ENCODE results near the gene SLC6A9.

Gene SLC6A9

DNA sequence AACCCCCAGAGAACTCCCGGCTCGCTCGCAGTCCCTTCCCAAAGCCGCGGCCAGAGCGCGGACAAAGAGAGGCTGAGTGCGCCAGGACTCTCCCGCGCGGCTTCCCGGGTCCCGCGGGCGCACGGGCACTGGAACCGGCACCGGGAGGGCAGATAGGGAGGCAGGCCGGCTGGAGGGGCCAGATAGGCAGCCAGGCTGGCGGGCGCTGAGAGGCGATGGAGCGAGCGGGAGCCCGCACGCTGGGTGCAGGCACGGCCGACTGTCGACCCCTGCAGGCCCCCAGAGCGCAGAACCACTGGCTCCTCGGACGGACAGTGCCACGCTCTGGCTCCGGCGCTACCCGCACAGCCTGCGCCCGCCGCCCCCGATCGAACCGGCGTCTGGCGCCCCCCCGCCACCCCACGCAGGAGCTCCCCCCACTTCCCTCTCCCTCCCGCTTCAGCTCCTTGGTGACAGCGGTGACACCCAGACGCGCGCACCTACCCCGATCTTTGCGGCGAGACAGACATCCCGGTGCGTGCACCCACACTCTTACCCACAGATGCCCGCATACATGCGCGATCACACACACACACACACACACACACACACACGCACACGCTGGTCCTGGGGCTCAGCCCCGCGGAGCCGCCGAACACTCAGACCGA lies 534 bp downstream of the SLC6A9 start:
- peak overlapping the region; percentile 55 to 76 (median 71) for H3K4me3 ChIP-seq
- peak overlapping the region; percentile 61 to 96 (median 85) for H3K27ac ChIP-seq

DNA sequence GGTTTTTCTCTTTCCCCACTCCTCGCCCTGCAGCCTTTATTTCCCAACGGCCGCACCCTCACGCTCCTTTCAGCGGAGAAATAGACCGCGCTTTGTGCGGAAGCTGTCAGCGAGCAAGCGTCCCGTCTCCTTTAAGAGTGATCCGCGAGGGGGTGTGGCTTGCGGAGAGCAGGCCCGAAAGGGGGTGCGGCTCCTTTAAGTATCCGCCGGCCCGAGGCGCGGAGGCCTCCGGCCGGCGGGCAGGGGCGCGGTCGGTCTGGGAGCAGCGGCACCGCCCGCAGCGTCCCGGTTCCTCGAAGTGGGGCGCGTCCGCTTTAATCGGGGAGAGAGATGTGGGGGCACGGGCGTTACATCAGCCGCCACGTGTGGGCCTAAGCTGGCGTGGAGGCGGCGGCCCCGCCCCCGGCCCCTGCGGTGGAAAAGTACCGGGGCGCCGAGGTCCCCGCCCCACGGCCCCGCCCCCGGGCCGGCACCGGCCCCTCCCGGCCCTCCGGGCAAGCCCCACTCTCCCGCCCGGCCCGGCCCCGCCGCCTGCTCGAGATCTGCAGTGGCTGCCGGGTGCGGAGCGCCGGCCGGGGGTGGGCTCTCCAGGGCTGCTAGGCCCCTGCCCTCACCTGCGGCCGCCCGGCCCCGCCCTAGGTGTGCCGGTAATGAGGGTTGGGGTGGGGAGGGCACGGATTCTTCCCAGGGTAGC lies 1.2 kb downstream of the SLC6A9 start:
- peak overlapping the region; percentile 55 to 76 (median 71) for H3K4me3 ChIP-seq
- peak overlapping the region; percentile 61 to 96 (median 85) for H3K27ac ChIP-seq

DNA sequence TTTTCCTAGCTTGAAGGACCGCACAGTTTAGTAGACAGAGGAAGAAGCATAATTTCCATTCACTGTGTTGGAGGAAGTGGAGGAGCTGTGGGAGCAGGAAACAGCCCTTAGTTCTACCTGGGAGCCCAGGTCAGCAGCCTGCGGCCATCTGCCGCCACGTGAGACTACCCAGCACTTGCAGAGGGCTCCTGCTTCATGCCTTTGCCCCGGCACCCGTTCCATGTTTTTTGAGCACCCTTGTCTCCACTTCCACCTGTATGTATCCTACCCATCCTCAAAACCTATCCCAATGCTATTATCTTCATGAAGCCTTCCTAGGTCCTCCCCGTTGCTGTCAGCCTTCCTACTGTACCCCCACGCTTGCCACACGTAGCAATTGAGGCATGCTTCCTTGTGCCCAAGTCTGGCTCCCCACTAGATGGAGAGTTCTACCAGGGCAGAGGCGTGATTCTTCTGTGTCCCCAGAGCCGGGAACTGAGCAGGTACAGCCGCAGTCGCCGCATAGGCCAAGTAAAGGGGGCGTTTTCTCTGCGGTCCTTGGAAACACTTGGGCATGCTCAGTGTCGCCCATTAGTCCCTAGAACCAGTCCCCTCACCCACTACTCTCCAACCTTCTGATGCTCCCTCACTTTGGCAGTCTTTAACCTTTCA lies 1.9 kb downstream of the SLC6A9 start:
- H3K27ac ChIP-seq = peak overlapping the region in 20 of 21 experiments; percentile 62 to 96 (median 86)
- peak overlapping the region; percentile 55 to 76 (median 71) for H3K4me3 ChIP-seq

DNA sequence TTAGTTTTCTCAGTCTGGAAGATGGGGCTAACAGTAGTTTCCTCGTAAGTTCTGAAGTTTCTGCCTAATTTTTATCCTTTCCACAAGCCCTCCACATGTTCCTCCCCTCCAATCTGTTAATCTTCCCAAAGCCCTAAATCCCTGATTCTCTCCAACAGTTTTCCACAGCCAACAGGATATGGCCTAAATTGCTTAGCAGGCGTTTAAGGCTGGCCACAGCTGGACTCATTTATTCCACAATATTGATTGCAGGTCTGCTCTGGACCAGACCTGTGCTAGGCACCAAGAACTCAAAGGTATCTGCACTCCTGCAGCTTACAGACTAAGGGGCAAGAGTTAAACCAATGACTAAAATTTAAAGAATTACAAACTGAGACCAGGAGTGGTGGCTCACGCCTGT lies 3.9 kb downstream of the SLC6A9 start:
- Histone ChIP-seq H3K27ac (no peak overlapping the region), H3K4me3 (no peak overlapping the region)

DNA sequence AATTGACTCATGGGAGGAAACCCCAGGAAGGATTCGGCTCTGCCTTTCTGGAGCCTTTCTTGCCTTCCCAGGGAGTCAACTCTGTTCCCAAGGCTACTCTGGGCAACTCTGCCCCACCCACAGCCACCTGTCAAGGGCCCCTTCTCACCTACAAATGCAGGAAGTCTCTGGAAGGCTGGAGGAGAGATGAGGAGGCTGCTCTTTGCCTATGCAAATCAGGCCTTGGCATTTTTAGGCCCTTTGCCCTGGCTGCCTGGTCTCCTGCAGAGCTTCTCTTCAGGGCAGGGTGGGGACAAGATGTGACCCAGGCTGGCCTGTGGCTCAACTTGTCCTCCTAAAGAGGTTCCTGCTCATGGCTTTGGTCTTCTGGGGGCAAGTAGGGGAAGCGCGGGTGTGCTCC lies 5.4 kb downstream of the SLC6A9 start:
- Histone ChIP-seq H3K4me3 (no peak overlapping the region), H3K27ac (peak overlapping the region in 2 of 21 experiments; percentile 16)

DNA sequence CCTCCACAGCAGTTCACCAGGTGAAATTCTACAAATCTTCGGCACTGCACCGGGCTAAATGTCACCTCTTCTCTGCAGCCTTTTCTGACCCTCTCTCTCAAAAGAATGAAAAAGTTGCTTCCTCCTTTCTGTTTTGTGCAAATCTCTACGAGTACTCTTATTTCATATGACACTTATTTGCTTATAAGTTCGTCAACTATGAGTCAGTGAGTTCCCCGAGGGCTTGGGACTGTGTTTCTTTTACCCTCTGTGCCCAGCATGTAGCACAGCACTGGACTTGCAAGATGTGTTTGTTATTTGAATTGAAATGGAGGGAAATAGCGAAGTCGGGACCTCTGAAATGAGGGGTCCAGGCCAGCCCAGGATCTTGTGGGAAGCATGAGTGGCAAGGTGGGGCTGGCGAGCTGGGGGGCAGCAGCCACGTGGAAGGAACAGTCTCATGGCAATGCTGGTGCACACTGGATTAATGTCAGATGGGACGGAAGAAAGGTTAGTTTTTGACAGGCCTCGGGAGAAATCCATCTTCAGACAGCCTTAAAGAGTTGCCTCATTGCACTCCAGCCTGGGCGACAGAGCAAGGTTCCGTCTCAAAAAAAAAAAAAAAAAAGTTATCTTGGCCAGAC lies 6.2 kb downstream of the SLC6A9 start:
- no peak overlapping the region for H3K27ac ChIP-seq
- no peak overlapping the region for H3K4me3 ChIP-seq

DNA sequence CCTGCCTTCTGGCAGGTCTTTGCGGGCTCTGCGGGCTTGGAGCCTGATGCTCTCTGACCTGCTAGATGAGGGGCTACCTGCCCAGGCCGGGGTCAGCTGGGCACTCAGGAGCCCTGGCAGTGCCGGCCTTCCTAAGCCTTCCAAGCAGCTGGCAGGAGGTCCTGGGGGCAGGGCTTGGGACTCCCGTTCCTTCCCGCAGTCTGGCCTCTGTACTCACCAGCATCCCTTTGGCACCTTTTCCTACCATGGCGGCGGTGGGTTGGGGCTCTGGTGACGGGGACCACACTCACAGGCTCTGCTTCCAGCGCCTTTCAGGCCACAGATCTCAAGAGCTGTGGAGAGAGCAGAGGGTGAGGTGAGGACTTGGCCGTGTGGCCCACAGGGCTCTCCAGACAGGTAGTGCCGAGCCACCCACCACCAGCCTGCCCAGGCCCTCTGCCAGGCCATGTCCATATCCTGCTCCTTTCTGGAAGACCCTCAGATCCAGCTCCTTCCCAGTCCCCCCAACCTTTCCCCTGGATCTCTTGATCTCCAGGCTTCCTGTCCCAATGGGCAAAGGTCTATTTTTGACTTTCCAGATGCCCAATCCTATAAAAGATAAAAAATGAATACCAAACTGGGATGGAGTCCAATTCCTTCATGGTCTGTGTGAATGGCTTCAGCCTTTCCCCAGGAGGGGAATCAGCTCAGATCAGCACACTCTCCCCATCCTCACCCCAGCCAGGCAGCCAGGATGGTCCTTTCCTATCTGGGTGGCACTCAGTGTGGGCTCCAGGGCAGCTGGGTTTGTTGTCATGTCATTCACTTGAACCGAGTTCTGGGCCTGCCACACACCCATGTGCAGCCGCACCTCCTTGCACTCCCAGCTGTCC lies 7.0 kb downstream of the SLC6A9 start:
- no peak overlapping the region for H3K4me3 ChIP-seq
- H3K27ac ChIP-seq = peak overlapping the region in 1 of 21 experiments; percentile 13

DNA sequence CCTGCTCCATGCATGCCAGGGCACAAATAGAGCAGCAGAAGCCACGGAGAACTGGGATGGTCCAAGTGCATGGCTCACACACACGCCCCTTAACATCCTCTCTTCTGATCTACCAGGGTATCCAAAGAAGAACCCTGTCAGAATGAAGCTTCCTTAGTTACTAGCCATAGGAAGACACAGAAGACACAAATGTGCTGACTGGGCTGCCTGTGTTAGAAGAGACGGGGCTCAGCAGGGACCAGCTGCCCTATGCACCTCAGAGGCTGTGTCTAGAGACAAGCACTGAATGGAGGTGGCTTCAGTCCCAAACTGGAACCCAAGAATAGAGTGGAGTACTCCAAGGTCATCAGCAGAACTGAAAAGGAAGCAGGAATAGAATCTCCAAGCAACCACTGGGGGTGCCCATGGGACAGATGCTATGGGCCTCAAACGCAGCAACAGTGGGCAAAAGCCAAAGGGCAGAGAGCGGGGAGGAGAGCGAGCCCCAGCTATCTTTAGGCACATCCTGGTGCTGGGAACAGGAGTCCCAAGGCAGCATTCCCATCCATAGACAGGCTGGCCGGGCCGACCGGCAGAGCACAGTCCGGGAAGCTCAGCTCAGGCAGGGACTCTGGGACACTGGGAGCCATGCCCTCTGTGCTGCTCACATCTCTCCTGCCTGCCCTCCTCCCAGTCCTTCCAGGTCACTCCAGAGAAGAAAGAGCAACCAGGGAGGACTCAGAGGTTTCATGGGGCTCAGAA lies 9.5 kb downstream of the SLC6A9 start:
- peak overlapping the region in 7 of 21 experiments; percentile 2 to 81 (median 64) for H3K27ac ChIP-seq
- no peak overlapping the region for H3K4me3 ChIP-seq

DNA sequence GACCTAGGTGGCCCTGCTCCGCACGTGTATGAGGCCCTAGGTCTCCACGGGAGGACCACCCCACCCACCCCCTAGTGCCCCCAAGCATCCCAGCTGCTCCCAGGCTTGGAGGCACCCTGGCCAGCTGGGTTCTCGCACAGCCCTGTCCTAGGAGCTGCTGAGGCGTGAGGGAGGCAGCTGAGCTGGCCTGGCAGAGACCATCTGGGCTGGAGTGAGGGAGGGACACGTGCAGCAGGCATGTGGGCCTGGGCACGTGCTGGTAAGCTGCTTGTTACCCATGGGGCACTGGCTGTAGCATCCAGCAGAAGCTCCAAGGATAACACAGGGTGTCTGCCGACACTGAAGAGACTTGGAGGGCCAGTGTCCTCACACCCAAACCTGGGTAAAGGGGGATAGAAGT lies 10.1 kb downstream of the SLC6A9 start:
- Histone ChIP-seq H3K27ac (peak overlapping the region in 13 of 21 experiments; percentile 2 to 81 (median 59)), H3K4me3 (no peak overlapping the region)

DNA sequence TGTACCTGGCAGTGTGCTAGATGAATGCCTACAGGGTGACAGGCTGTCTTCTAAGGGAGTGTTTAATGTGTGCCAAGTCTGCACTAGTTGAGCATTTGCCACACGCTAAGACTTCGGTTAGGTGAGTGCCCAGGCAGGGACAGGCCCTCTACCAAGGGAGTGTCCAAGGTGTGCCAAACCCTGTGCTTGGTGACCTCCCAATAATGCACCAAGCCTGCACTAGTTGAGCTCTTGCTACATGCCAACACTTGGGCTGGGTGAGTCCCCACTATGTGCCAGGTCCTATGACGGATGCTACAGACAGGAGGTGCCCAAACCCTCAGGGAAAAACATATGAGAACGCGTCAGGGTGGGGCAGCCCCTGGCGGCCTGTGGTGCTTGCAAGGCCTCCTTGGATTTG lies 10.8 kb downstream of the SLC6A9 start:
- Histone ChIP-seq H3K4me3 (no peak overlapping the region), H3K27ac (peak overlapping the region in 5 of 21 experiments; percentile 11 to 81 (median 53))

DNA sequence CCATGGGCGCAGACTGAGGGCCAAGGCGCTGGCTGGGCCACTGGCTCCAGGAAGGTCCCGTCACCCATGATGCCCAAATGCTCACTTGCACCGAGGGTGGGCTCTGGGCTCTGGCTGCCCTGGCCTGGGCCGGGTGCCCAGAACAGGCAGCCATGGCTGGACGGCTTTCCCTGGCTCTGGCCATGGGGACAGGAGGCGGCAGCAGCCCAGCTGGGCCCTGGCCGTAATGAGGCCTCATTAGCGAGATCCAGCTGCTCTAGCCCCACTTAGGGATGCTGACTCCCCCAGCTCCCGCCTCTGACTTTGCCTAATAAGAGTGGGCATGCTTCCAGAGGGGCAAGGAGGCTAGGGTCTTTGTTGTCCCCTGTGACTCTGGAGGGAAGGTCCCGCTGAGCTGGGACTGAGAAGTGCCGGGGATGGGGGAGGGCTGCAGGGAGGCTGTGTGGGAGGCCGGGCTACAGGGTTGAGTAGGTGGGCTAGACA lies 11.8 kb downstream of the SLC6A9 start:
- H3K4me3 ChIP-seq = no peak overlapping the region
- H3K27ac ChIP-seq = peak overlapping the region in 4 of 21 experiments; percentile 11 to 53 (median 32)

DNA sequence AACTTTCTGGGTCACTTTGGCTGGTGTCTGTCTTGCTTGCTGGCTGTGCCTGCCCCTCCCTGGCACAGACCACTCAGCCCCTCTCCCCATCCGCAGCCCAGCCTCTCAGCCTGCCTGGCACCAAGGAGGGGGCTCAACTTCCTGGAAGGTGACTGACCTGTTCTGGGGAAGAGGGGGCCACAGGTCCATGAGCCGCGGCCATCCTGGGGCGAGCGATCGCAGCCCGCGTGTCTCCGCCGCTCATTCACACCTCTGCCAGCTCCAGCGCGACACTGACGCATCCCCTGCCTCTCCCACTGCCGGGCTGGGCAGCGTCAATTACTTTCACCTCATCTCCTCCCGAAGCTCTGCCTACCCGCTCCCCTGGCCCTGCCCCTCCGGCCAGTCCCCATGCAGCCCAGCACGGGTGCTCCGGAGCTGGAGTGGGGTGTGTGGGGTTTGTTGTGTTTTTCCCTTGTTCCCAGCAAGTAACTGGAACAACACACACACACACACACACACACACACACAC lies 14.3 kb downstream of the SLC6A9 start:
- H3K27ac ChIP-seq = peak overlapping the region in 2 of 21 experiments; percentile 20 to 86
- no peak overlapping the region for H3K4me3 ChIP-seq

DNA sequence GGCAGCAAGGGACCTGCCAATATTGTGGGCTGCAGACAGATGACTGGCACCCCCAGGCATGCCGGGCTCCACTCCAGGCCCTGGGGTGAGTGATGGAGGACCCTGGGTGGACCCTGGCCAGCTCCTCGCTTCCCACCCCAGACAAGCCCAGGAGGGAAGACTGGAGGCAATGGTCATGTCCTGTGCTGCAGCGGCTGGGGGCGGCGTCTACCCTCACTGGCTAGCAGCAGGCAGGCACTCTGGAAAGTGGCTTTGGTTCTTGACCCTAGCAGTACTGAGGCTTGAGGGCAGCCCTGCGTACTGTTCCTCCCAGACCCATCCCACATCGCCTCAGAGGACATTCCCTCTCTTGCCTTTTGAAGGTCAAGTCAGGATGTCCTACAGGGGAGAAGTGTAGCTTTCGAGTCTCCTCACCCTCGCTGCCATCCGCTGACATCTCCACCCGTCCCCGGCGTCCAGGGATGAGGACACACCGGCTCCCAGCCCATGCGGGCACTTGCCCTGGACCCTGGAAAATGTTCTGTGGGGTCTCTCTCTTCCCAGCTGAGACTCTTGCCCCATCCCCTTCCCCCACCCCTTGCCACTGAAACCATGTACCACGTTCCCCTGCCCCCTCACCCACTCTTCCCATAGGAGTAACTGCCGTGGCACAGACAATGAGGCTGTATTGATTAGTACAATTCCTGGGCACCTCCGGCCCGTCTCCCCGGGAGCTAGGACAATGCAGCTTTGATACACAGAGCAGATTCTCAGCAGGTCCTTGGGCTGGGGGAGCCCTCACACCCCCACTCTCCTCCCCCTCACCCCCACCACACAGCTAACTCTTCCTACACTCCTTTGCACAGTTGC lies 15.0 kb downstream of the SLC6A9 start:
- H3K4me3 ChIP-seq = no peak overlapping the region
- peak overlapping the region in 2 of 21 experiments; percentile 72 to 86 for H3K27ac ChIP-seq

DNA sequence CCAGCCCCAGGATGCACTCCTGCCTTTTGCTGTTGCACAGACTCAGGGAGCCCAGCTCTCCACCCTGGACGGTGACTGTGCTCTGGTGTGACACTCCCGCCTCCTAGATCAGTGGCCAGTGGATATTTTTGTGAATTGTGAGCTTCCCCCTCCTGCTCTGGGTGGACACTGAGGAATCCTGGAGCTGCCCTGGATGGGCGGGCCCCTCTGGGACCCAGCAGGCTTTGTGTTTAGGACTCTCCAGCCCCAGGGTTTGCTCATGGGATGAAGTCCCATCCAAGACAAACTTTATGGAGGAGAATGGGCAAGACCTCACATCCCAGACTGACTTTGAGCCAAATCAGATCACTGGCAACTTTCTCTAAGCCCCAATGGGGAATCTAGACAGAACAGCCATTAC lies 16.1 kb downstream of the SLC6A9 start:
- H3K27ac ChIP-seq = peak overlapping the region in 3 of 21 experiments; percentile 16 to 86 (median 72)
- no peak overlapping the region for H3K4me3 ChIP-seq

DNA sequence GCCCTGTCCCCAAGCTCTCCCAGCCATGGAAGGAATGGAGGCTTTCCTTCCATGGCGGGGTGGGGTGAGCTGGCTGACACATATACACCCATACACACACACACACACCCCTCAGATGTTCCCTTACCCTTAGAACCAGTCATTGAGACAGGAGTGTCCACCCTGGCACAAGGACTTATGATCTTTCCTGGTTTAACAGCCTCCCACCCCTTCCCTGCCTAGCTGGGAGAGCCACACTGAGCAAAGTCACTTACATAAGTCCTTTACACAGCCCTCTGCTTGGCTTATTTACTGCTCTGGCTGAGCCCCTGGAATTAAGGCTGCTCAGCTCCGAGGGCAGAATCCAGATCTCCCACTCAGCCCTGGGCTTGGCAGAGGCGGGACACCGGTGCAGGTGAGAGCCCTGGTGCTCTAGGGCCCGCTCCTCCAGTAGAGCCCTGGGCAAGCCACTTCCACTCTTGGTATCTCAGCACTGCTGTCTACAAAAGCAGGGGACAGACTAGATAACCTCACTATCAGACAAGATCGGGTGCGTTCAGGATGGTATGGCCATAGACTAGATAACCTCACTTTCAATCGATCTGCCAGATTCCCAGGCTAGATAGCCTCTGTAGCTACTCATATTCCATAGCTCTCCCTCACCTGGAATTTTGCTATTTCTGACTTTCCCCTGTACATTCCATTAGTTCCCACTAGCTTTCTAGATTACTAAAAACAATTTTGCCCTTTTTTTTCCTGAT lies 16.7 kb downstream of the SLC6A9 start:
- H3K27ac ChIP-seq = peak overlapping the region in 3 of 21 experiments; percentile 43 to 86 (median 72)
- no peak overlapping the region for H3K4me3 ChIP-seq

DNA sequence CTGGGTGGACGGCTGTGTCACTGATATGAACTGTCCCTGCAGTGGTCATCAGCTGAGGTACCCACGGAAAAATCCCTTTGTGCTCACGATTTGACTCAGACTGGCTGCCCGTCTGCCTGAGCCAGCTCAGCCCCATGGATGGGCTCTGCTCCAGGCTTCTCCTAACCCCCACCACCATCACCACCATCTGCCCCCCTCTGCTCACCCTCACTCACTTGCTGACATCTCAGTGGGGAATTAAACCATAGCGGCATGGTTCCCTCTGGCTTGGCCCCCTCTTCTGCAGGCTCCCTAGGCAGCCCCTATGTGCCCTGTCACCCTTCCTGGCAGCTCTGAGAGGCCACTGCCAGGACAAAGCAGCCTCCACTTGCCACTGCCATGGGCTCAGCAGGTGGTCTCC lies 17.3 kb downstream of the SLC6A9 start:
- Histone ChIP-seq H3K27ac (peak overlapping the region in 2 of 21 experiments; percentile 72 to 86), H3K4me3 (no peak overlapping the region)

All from skin epidermis (tissue), 12 donors.